ENCODE measurements around the gene USF1. TPM values are rescaled to one million over a fixed set of nuclear protein-coding genes. Genes with fewer than 3 reads are reported as not detected.

USF1 gene
- total RNA-seq, 1 experiment from 2014 or later, result 59.2 TPM

- Histone ChIP-seq H2BK12ac (ENCODE audit: insufficient read length, low read depth, low read length) (no peak overlapping the region), H3K79me2 (ENCODE audit: insufficient read depth, low read length) (peaks cover 34% of the 10 kb centered on the region), H3K4ac (ENCODE audit: low read depth, low read length) (no peak overlapping the region), H2BK15ac (ENCODE audit: low read depth, low read length) (no peak overlapping the region), H3K9me3 (ENCODE audit: control insufficient read depth, low read depth, low read length) (no peaks in the 10 kb centered on the region), H3K56ac (ENCODE audit: insufficient read length, low read depth, low read length) (no peak overlapping the region), H4K20me1 (ENCODE audit: control insufficient read depth, insufficient read depth, insufficient read length) (no peaks in the 10 kb centered on the region), H4K8ac (replicated peaks; ENCODE audit: insufficient read length, low read depth, low read length) (no peak overlapping the region), H2BK120ac (ENCODE audit: low read depth, low read length, poor library complexity, severe bottlenecking) (no peak overlapping the region), H2BK20ac (ENCODE audit: low read depth, low read length, poor library complexity, severe bottlenecking) (no peak overlapping the region), H3K79me1 (ENCODE audit: insufficient read depth, low read depth, low read length, poor library complexity, severe bottlenecking) (no peaks in the 10 kb centered on the region), H4K5ac (ENCODE audit: insufficient read length, low read depth, low read length) (no peak overlapping the region), H3K18ac (ENCODE audit: insufficient read length, low read depth, low read length) (no peak overlapping the region), H3K23me2 (ENCODE audit: insufficient read length, low read depth, low read length, poor library complexity, severe bottlenecking) (peaks cover 8% of the 10 kb centered on the region), H2AK5ac (ENCODE audit: insufficient read length, low read length) (no peak overlapping the region), H3K27me3 (ENCODE audit: insufficient read depth, low read length) (no peaks in the 10 kb centered on the region), H3K4me1 (ENCODE audit: insufficient read depth, low read length) (peaks cover 13% of the 10 kb centered on the region), H3K4me2 (ENCODE audit: insufficient read depth, insufficient read length, low read length) (peak overlapping the region; percentile 89), H3K9ac (ENCODE audit: extremely low read depth, insufficient read length, low read length) (peak overlapping the region; percentile 48), H2BK5ac (ENCODE audit: insufficient read length, low read length) (no peak overlapping the region), H4K91ac (ENCODE audit: insufficient read length, low read depth, low read length) (no peak overlapping the region), H3K23ac (ENCODE audit: insufficient read length, low read depth, low read length) (no peak overlapping the region), H2AFZ (ENCODE audit: low read length) (no peak overlapping the region), H3K14ac (ENCODE audit: insufficient read depth, low read length) (no peak overlapping the region; the same call in 1 of the 2 replicates), H3T11ph (ENCODE audit: low read length) (no peak overlapping the region), H3K27ac (ENCODE audit: insufficient read length, low read depth, low read length) (peak overlapping the region; percentile 84)
- Mint-ChIP-seq H3K4me1 (peaks cover 48 to 57% of the 10 kb centered on the region in 2 experiments), H3K36me3 (ENCODE audit: insufficient read depth in 1 of 3, low read depth in 3 of 3) (peaks cover 5 to 11% (median 8%) of the 10 kb centered on the region in 3 experiments; a peak in 4 of 7 replicates), H3K4me3 (peak overlapping the region; percentile 87 to 96), H3K27ac (peak overlapping the region; percentile 98 to 100 (median 99)), H3K27me3 (ENCODE audit: low read depth) (no peaks in the 10 kb centered on the region), H3K9me3 (no peaks in the 10 kb centered on the region; a peak in 1 of 5 replicates)
- TF ChIP-seq, protein P1, sequence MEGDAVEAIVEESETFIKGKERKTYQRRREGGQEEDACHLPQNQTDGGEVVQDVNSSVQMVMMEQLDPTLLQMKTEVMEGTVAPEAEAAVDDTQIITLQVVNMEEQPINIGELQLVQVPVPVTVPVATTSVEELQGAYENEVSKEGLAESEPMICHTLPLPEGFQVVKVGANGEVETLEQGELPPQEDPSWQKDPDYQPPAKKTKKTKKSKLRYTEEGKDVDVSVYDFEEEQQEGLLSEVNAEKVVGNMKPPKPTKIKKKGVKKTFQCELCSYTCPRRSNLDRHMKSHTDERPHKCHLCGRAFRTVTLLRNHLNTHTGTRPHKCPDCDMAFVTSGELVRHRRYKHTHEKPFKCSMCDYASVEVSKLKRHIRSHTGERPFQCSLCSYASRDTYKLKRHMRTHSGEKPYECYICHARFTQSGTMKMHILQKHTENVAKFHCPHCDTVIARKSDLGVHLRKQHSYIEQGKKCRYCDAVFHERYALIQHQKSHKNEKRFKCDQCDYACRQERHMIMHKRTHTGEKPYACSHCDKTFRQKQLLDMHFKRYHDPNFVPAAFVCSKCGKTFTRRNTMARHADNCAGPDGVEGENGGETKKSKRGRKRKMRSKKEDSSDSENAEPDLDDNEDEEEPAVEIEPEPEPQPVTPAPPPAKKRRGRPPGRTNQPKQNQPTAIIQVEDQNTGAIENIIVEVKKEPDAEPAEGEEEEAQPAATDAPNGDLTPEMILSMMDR (conservative IDR thresholded peaks at IDR 0.05), result no peak
- DNase-seq, result peak; percentile 100
- no CpG with 5 or more reads among the region's 34 CpGs for WGBS (ENCODE audit: extremely low coverage, insufficient read length, low lambda C conversion rate)
Measured at GRCh38 chr1:161021165-161021969, 24.4 kb downstream of the USF1 start.
